Lung microvascular endothelial cell (primary cell): ENCODE results near the gene TBX3. TPM values are rescaled to one million over a fixed set of nuclear protein-coding genes. Genes with fewer than 3 reads are reported as not detected.

Source experiments
- DNase-seq, 2 donors: peaks; one replicate each; pipeline versions ENCODE4 v3.0.0 to v3.0.0-alpha.2; 2010; ENCODE audit warnings: low read depth in 2 of 2
- total RNA-seq: library from RNA; depleted of rRNA; stranded (reverse); fragments of >200 nt; gene quantifications from 2 replicates; pipeline ENCODE4 v1.2.1, GENCODE V29; 2014

Gene TBX3
- total RNA-seq, 1 donor from 2014 or later: 0.99 TPM

DNA sequence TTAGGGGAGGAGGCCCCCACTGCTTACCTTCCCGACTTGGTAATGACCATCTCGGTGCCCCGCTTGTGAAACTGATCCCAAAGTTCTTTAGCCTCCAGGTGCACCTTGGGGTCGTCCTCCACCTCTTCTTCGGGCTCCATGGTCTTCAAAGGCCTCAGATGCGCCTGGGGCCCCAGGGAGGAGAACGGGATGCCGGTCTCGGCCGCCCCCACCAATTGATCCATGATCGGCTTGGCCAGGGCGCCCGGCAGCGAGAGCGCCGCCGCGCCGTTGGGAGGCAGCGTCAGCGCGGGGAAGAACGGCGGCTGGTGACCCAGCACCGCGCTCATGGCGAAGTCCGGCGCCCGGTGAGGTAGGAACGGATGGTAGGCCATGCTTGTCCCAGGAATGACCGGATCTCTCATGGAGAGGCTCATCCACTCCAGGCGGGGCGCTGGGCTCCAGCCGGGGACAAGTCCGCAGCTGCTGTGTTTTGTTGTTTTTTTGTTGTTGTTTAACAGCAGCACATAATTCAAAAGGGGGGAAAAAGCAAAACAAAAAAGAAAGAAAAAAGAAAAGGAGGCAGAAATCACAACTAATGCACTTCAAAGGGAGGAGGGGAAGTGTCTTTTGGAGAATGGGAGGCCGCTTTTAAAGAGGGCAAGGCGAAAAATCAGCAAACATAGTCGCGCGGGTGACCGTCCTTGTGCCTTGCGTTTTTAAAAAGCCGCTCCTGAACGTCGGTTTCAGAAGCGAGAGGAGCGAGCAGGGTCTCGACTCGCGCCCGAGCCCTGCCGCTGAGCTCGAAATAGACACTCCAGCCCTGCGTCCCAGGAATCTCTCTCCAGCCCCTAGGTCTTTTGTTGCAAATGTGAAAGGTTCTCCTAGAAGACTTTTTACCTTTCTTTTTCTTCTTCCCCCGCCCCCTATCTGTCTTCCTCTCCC is 928 bp downstream of the TBX3 start:
- peak; percentile 22 to 73 for DNase-seq

DNA sequence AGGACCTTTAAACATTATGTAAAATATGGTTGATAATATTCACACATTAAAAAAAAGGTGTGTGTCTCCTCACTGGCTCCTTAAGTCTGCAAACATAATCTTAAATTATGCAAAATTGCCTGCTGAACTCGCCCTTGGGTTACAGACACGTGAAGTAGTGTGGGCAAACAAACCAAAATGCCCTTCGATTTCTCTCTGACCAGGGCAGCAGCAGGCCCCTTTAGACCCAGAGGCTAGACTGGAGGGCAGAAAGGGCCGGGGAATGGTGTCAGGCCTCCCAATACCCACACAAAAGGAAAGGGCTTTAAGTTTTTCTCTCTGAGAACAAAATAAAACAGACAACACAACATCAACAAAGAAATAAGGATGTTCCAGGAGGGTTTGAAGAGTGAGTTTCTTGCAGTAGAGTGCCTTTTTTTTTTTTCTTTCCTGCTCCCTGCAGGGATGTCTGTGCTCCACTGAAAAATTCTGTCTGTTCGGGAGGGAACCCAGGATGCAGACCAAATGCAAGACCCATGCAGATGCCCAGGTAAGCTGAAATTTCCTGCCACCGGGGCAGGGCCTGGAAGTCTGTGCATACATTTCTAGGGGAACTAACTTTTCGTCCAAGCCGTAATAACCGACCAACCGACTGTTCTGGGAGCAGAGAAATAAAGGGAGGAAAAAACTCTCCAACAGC is 1.7 kb downstream of the TBX3 start:
- DNase-seq: peak in 1 of 2 donors; percentile 36

DNA sequence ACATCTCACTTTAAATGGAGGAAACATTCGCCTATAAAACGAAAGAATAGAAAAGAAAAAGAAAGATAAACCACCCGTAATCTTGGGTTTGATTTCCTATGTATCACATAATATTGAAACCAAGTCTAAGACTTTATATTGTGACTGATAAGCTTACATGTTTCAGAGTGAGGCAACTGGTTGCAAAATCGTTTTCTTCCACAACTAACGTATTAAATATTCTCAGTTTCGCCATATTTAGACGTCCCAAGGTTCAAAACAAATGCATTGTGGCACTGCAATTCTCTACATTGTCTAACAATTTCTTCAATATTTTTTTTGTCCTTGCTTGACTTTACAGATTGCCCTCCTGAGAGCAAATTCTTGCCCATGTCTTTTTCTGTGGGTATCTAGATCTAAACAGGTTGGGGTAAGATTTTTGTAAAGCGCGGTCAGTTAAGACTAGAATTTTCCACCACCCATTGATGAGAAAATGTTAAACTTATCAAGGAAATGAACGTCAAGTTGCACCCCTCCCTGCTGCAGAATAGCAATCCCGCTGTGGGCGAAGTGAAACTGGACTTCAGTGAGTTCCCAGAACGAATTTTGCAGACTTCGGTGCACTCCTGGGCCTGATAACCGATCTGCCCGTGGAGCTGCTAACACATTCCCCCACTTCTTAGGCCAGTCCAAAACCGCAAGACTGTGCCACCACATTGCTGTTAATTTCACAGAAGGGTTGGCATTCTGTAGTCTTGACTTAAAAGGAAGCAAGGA is 2.7 kb downstream of the TBX3 start:
- peak in 1 of 2 donors; percentile 85 for DNase-seq

DNA sequence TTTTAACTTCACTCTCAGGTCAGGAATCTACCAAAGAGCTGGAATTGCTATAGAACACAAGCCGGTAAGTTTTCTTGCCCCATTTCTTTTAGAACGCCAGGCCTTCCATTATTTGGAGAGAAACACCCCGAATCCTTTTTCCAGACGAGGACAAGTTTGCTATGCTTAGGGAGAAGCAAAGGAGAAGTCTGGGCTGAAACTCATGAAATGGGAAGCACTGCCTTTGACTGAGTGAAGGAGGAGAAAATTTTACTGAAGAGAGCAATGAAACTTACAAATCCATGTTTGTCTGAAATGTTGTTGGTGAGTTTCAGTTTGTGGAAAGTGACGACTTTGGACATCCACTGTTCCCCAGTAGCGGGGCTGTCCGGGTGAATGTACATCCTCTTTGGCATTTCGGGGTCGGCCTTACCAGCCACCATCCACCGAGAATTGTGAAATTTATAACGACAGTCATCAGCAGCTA is 3.3 kb downstream of the TBX3 start:
- DNase-seq: peak in 1 of 2 donors; percentile 64

DNA sequence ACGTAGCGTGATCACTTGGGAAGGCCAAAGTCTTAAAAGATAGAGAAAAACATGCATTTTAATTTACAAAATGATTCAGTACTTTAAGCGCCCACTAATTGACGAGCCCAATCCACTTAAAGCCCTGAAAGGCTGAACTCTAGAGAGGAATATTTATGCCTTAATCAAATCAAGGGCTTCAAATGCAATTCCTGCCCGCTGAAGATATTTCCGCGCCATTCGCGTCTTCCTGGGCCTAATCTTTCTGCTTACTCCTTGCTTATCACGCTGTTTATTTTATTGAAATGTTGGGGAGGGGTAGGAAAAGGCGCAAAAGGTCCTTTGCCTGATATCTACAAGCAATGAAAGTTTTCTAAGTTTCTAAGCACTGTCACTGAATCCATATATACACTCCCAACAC is 4.0 kb downstream of the TBX3 start:
- no peak for DNase-seq

DNA sequence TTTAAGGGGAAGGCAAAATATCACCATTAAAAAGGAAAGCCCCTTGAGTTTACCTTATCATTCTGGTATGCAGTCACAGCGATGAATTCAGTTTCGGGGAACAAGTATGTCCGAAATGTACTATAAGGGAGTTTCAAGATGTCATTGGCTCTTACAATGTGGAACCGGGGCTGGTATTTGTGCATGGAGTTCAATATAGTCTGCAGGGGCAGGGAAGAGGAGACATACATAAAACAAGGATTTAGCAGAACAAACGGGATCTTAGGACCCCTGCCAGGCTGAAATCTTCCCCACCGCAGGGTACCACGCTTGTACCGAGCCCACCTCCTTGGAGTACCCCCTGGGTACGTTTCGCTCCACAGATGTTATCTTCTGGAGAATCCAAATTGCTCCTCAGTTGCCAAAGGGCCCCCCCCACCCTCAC is 4.5 kb downstream of the TBX3 start:
- DNase-seq: no peak

DNA sequence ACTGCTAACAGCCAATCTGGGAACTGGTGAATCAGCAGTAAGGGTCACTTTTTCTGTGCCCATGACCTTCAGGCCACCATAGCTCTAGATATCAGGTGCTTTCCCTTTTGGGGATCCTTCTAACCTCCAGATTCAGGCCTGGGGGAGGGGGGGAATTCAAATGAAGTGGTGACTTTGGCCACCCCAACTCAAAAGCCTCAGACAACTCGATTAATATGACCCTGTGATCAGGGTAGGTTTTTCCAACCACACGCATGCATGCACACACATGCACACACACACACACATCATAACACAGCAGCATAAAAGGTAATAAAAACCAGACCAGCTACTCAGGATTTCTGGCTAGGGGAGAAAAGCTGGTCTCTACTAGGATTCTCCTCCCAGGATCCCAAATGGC is 5.3 kb downstream of the TBX3 start:
- DNase-seq: no peak

DNA sequence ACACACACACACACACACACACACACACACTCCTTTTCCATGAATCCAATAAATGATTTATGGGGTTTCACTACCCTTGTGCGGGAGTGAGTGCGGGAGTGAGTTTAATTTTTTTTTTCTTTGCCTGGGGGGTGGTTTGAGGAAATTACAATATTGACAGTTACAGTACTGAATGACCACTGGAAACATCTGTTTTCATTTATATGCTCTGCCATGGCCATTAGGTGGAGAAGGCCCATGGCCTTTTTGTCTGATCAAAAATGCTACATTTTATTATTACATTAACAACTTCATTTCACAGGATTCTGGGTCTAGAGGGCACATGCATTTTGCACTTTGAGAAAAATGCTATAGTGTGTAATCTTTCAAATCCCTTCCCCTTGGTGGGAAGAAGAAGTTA is 5.9 kb downstream of the TBX3 start:
- DNase-seq: no peak

DNA sequence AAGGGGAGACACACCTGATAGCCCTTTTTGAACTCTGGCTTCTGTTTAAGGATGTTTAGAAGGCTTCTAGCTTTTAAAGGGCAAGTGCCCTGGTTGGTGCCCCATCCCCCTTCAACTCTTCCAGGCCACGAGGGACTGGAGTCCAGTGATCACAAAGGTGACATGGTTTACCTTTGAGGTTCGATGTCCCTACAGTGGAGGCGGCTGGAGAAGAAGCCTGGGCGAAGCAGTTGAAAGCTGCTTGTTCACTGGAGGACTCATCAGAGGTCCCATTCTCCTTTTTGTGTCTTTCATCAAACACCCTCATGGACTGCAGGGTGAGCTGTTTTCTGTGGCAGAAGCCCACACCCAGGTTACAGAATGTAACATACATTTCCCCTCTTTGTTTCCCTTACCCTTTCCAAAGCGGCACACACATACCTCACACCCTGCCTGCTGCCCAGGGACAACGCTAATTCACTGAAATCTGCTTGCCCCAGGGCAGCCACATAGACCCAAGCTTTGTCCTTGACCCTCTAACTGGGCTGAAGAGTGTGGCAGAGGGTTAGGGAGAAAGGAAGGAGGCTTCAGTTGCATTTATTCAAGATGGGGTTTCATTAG is 7.7 kb downstream of the TBX3 start:
- no peak for DNase-seq

DNA sequence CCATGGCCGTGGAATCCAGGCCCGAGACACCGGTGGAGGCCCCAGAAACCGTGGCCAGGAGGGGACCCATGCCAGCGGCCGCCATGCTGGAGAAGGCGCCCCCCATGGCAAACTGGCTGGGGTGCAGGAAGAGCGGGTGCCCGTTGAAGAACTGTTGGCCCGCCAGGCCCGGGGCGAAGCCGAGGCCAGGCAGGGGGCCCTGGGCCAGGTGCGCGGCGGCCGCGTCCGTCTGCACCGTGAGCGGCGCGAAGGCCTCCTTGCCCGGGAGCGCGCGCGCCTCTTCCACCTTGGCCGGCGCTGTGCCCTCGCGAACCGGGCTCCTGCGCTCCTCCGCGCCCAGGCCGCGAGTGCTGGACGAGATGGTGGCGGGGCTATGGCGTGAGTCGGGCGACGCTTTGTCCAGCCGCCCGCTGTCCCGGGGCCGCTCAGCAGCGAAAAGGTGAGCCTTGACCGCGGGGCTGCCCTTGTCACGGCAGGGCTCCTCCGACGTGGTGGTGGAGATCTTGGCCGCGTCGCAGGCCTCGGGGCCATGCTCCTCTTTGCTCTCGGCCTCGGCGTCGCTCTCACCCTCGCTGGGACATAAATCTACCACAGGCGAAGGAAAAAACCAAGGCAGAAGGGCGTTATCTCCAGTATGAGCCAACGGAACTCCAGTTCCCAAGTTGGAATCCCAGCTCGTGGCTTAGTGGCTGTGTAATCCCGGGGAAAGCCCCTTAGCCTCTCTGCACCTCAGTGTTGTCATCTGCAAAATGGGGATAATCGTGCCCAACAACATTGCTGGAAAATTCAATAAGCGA is 9.5 kb downstream of the TBX3 start:
- DNase-seq: no peak

DNA sequence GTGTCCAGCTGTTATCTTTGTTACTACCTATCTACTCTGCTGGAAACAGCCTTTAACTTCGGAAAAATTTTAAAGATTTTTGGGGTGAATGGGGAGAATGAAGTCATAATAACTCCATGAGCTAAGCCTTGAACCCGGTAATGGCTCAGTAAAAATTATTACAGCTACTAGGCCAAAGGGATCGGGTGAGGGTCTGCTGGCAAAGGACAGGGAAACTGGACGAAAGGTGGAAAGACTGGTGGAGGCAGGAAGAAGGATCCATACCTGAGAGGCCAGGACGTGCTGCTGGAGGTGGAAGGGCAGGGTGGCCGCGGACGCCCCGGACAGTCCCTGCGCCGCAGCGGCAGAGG is 10.1 kb downstream of the TBX3 start:
- DNase-seq: no peak

DNA sequence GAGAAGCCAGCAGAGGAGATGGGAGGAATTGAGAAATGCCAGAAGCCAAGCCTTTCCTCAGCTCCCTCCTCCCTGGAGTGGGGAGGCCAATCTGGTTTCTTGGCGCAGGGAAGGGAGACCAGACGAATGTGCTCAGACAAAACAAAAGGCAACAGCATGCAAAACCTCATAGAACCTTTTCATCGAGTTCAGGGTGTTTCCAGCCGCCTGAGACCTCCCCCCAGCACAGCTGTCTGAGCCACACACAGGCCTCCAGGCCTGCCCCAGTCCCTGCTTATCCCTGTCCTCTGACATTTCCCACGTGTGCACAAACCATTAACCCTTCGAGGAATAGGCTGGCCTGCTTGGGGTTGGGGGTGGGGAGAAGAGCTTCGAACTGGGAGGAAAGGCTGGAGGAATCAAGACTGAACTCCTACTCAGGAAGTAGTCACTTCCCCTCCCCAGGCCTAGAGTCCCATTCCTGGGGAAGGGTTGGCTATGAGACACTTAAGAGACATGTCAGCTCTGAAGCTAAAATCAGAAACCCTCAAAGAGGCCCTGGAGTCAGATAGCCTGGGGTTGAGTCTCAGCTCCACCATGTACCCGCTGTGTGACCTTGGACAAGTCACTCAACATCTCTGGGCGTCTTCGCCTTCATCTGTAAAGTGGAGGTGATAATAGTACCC is 10.7 kb downstream of the TBX3 start:
- DNase-seq: peak in 1 of 2 donors; percentile 72

DNA sequence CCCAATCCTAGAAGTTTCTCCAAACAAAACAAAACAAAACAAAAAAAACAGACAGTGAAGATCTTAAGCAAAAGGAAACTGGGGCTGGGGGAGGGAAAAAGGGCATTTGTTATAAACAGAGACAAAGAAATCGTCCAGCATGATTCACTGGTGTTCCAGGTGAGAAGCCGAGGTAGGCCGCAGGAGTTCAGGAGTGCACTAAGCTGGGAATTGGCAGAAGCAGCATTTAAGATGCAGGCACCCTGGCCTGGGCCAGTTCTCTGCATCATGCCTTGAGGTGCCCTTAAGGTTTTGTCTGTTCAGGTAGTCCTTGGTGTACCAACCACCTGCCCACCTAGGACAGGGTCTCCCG is 11.2 kb downstream of the TBX3 start:
- no peak for DNase-seq

DNA sequence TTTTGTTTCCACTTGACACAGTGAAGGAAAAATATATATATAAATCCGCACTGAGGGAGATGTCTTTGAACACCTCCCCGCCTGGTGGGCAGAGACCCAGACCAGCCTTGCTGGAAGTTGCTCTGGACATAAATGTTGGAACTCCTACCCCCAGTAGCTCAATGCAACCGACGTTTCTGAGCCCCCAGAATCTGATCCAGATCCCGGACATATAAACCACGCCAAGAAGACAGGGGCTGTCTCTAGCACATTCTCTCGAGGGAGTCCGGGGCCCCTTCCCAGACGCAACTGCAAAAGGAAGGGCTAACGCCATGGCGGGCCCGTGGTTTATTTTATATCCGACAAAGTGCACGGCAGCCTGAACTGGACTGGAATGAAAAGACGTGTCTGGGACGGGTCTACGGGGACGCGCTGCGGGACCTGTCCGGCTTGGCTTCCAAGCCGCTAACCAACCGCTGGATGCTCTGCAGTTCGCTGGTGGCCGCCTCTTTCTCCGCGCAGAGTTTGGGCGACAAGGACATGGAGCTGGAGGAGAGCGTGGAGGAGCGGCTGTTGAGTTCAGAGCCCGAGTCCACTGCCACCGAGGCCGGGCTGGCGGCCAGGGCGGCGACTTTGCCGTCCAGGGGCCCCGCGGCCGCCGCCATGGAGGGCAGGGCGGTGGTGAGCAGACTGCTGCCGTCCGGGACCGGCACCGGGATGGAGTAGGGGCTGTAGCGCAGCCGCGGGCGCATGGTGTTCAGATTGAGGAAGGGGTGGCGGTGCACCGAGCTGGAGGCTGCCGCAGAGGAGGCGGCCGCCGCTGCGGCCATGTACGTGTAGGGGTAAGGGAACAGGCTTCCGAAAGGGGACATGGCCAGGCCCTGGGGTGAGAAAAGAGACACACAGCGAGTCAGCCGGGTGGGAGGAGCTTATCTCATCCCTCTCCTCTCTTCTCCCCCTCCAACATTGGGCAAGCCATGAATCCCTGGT is 12.2 kb downstream of the TBX3 start:
- DNase-seq: no peak

DNA sequence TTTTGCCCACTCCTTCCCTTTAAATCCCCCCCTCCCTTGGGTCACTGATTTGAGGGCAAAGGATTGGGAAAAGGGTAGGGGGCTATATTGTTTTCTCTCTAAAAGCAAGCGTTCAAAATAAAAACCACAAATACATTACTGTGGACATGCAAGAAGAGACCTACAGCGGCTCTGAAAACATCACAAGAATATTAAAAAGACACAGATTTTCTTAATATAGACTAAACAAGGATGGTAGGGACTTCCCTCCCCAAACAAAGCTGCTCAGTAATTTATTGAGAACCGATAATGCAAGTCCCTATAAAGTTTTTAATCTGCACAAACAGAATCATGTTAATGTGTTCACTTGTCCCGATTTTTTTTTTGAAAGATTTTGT is 12.9 kb downstream of the TBX3 start:
- DNase-seq: no peak

DNA sequence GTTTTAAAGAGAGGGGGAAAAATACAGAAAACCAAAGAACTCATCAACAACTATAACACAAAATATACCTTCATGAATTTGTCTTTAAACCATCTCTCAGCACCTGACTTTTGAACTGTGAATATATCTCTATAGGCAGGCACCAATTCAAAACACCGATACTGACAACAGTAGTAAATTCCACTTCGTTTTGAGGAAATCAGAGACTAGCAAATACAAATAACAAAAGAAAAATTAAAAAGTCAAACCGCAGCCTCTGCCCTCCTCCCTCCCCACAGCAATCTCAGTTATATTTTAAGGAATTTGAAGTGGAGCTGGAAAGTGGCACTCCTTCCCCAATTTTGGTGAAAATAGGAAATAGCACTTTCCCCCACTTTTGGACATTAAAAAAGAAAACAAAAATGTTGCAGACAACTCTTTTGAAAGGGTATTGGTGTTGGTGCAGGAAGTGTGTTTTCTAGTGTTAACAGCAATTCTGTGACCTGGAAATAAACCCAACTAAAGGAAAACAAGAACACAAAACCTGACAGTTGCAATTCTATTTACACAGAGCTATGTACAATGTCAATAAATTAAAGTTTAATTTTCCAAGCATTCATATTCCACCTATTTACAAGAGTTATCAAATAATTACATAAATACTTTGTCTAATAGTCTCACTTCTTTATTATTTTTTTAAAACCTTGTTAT is 13.5 kb downstream of the TBX3 start:
- DNase-seq: no peak

DNA sequence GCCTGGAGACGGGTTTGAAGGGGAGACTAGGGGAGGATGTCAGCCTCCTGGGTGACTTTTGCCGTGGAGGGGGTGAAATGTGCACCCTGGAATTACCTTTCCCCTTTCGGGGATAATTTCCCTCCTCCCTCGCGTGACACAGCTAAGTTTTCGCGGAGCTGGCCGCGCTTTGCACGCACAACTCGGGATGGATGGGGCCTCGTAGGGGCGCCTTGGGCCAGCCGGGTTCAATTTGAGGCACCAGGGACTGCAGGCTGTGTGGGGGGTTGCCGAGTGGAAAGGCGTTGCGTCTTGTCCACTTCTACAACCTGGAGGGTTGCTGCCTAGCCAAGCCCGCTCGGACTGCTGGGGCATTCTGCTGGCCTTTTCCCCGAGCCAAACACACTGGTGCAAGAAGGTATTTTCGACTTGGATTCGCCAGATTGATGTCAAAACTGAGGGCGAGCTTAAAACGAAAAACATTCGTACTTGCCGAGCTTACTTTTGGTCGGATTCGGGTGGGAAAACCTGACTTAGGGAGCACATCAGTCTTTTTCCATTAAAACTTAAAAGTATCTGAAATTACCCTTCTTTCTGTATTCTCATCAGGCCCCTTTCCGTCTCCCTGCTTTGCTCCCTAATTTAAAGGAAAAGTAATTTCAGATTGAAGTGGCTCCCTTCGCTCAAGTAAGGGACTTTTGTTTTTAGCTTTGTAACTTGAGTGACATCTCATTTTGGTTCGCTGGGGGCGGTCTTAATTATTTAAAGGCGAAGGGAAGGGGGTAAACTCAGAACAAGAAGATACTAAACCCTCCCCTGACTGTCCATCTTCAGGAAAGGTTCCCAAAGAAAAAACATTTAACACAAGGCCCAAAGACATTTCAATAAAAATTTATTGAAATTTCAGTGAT is 14.3 kb downstream of the TBX3 start:
- no peak for DNase-seq

DNA sequence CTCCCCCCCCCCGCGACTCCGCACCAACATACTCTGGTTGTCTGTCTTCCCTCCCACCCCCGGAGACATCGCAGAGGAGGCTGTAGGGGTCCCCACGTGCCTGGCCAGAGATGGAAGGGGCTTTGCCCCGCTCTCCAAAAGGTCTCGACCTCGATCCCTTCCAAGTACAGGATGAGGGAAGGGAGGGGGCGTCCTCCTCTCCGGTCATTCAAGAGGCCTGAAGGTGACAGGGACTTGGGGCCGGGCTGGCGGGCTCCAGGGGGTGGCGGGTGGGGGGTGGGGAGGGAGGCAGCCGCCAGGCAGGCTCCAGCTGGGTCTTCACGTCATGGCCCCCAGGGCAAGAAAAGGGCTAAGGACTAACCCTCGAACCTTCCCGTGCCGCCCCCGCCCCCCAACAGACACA is 15.1 kb downstream of the TBX3 start:
- no peak for DNase-seq
